ENCODE results near the gene RNF11.
A peak's percentile ranks its signal among the peaks of the same experiment; 100 is the strongest.
"Not testable (repeated sequence)": the region's sequence is repeated elsewhere in the genome, so short reads cannot be mapped to it uniquely, and the experiment has no call there.

Gene RNF11

GRCh38 chr1:51230501-51231078 is 5.5 kb upstream of the RNF11 start:
- no peak for DNase-seq

- no peak for DNase-seq
These were observed 5.0 kb upstream of the RNF11 start for GRCh38 chr1:51231120-51231519.

GRCh38 chr1:51231896-51232295 is 4.2 kb upstream of the RNF11 start:
- DNase-seq, result no peak

GRCh38 chr1:51234236-51234635 is 1.8 kb upstream of the RNF11 start:
- DNase-seq, result not testable (repeated sequence)

- DNase-seq, result peak; percentile 95
These were observed 1.2 kb upstream of the RNF11 start for GRCh38 chr1:51234721-51235425.

- peak; percentile 66 for DNase-seq
These were observed 668 bp downstream of the RNF11 start for GRCh38 chr1:51236531-51237350.

- no peak for DNase-seq
These were observed 1.4 kb downstream of the RNF11 start for GRCh38 chr1:51237351-51238033.

GRCh38 chr1:51238034-51238403 is 1.9 kb downstream of the RNF11 start:
- DNase-seq, result no peak

- DNase-seq, result no peak
These were observed 4.0 kb downstream of the RNF11 start for GRCh38 chr1:51240084-51240483.

GRCh38 chr1:51241119-51241518 is 5.0 kb downstream of the RNF11 start:
- no peak for DNase-seq

- no peak for DNase-seq
These were observed 6.5 kb downstream of the RNF11 start for GRCh38 chr1:51242546-51242945.

- no peak for DNase-seq
These were observed 10.9 kb downstream of the RNF11 start for GRCh38 chr1:51247022-51247421.

GRCh38 chr1:51247499-51247898 is 11.4 kb downstream of the RNF11 start:
- DNase-seq, result no peak

GRCh38 chr1:51249445-51249844 is 13.4 kb downstream of the RNF11 start:
- DNase-seq, result no peak

GRCh38 chr1:51250729-51251128 is 14.7 kb downstream of the RNF11 start:
- DNase-seq, result not testable (repeated sequence)

GRCh38 chr1:51251165-51251564 is 15.1 kb downstream of the RNF11 start:
- not testable (repeated sequence) for DNase-seq

- no peak for DNase-seq
These were observed 16.3 kb downstream of the RNF11 start for GRCh38 chr1:51252366-51252765.

- no peak for DNase-seq
These were observed 17.6 kb downstream of the RNF11 start for GRCh38 chr1:51253691-51254090.

- no peak for DNase-seq
These were observed 19.3 kb downstream of the RNF11 start for GRCh38 chr1:51255331-51255730.

- no peak for DNase-seq
These were observed 27.2 kb downstream of the RNF11 start for GRCh38 chr1:51263147-51263877.

- no peak for DNase-seq
These were observed 28.4 kb downstream of the RNF11 start for GRCh38 chr1:51264451-51264850.

- DNase-seq, result no peak
These were observed 29.5 kb downstream of the RNF11 start for GRCh38 chr1:51265618-51266017.

- DNase-seq, result no peak
These were observed 30.1 kb downstream of the RNF11 start for GRCh38 chr1:51266181-51266580.

Measured in NCI-H1105 (cell line).